Adipocyte (in vitro differentiated cells): ENCODE measurements around the gene ZFPM1.
"Not testable (repeated sequence)": the region's sequence is repeated elsewhere in the genome, so short reads cannot be mapped to it uniquely, and the experiment has no call there.

Source experiments
- DNase-seq: peaks from one replicate; pipeline ENCODE4 v3.0.0-alpha.2; 2015; ENCODE audit warnings: low read depth
- H3K27me3 ChIP-seq: replicated peaks from 2 replicates; pipeline ENCODE4 v1.7.0; 2013; ENCODE audit warnings: mild to moderate bottlenecking, low read length, moderate library complexity; ENCODE audit not compliant: control insufficient read depth, insufficient read depth
- H3K36me3 ChIP-seq: 2 replicates; pipeline ENCODE4 v1.7.0; 2013; ENCODE audit warnings: low read length, mild to moderate bottlenecking, moderate library complexity; ENCODE audit not compliant: control insufficient read depth, insufficient read depth, severe bottlenecking
- H3K4me1 ChIP-seq: 2 replicates; pipeline ENCODE4 v1.7.0; 2013; ENCODE audit warnings: mild to moderate bottlenecking, low read length, moderate library complexity; ENCODE audit not compliant: control insufficient read depth, insufficient read depth
- H3K4me3 ChIP-seq: 2 replicates; pipeline ENCODE4 v1.7.0; 2013; ENCODE audit warnings: mild to moderate bottlenecking, low read length, moderate library complexity
- H3K9ac ChIP-seq: 2 replicates; pipeline ENCODE4 v1.7.0; 2013; ENCODE audit warnings: mild to moderate bottlenecking, low read length, moderate library complexity
- H3K9me3 ChIP-seq: 2 replicates; pipeline ENCODE4 v1.7.0; 2013; ENCODE audit warnings: mild to moderate bottlenecking, low read length, moderate library complexity; ENCODE audit not compliant: control insufficient read depth

The ZFPM1 gene

DNA sequence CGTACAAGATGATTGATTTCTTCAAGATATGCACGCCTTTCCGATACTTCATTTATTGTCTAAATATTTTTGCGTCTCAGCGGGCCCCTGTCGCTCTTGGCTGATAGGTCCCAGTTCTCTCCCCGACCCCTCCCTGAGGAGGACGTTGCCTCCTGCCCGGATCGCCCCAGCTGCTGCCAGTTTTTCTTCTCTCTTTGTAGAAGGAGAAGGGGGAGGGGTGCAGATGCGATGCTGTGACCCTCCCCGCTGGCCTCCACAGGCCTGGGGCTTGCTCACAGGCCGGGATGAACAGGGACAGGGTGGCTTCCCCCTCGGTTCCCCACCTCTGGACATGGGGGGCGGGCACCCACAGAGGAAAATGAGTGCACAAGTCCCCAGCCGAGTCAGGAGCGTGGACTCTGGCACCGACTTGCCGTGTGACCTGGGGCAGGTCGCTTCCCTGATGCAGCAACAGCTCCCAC, 63.6 kb downstream of the ZFPM1 start:
- no peaks in the 10 kb centered on the region for H3K27me3 ChIP-seq
- DNase-seq, result no peak
- no peak overlapping the region for H3K4me3 ChIP-seq
- no peaks in the 10 kb centered on the region for H3K9me3 ChIP-seq
- no peak overlapping the region for H3K9ac ChIP-seq
- H3K36me3 ChIP-seq, result no peaks in the 10 kb centered on the region
- no peaks in the 10 kb centered on the region for H3K4me1 ChIP-seq

- H3K4me3 ChIP-seq, H3K9ac ChIP-seq, H3K36me3 ChIP-seq: not testable (repeated sequence)
Measured at GRCh38 chr16:88517208-88517774, 64.2 kb downstream of the ZFPM1 start.

GRCh38 chr16:88518411-88519111, 65.5 kb downstream of the ZFPM1 start:
- H3K9me3 ChIP-seq, H3K9ac ChIP-seq, H3K4me3 ChIP-seq, H3K36me3 ChIP-seq, DNase-seq, H3K4me1 ChIP-seq, H3K27me3 ChIP-seq: not testable (repeated sequence)

More at GRCh38 chr16:88517208-88517774, 64.2 kb downstream of the ZFPM1 start:
- not testable (repeated sequence) for DNase-seq, H3K27me3 ChIP-seq, H3K9me3 ChIP-seq, H3K4me1 ChIP-seq

- H3K36me3 ChIP-seq, result no peaks in the 10 kb centered on the region
- DNase-seq, result no peak
- no peak overlapping the region for H3K4me3 ChIP-seq
- H3K4me1 ChIP-seq, result no peaks in the 10 kb centered on the region
- no peaks in the 10 kb centered on the region for H3K9me3 ChIP-seq
- H3K9ac ChIP-seq, result no peak overlapping the region
- H3K27me3 ChIP-seq, result no peaks in the 10 kb centered on the region
Measured at GRCh38 chr16:88519240-88519639, 66.2 kb downstream of the ZFPM1 start.

GRCh38 chr16:88519938-88520653, 67.0 kb downstream of the ZFPM1 start:
- H3K4me3 ChIP-seq, result no peak overlapping the region
- no peaks in the 10 kb centered on the region for H3K36me3 ChIP-seq
- H3K27me3 ChIP-seq, result no peaks in the 10 kb centered on the region
- no peak overlapping the region for H3K9ac ChIP-seq
- no peak for DNase-seq
- H3K9me3 ChIP-seq, result no peaks in the 10 kb centered on the region
- no peaks in the 10 kb centered on the region for H3K4me1 ChIP-seq

DNA sequence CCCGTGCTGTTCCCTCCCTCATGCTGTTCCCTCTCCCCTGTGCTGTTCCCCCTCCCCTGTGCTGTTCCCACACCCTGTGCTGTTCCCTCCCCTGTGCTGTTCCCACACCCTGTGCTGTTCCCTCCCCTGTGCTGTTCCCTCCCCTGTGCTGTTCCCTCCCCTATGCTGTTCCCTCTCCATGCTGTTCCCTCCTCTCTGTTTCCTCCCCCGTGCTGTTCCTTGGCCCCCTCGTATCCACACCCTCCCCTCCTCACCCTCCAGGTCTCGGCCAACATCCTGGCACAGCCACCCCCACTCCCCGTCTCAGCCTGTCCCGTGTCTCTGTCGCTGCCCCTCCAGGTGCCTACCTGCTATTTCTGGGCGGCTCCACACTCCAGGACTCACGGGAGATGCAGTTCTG, 68.6 kb downstream of the ZFPM1 start:
- Histone ChIP-seq H3K4me1 (no peaks in the 10 kb centered on the region), H3K4me3 (no peak overlapping the region), H3K9me3 (no peaks in the 10 kb centered on the region), H3K9ac (no peak overlapping the region), H3K27me3 (no peaks in the 10 kb centered on the region), H3K36me3 (no peaks in the 10 kb centered on the region)
- no peak for DNase-seq

- H3K9ac ChIP-seq, result no peak overlapping the region
- H3K27me3 ChIP-seq, result no peaks in the 10 kb centered on the region
- H3K9me3 ChIP-seq, result no peaks in the 10 kb centered on the region
- H3K36me3 ChIP-seq, result no peaks in the 10 kb centered on the region
- DNase-seq, result no peak
- H3K4me3 ChIP-seq, result no peak overlapping the region
- H3K4me1 ChIP-seq, result no peaks in the 10 kb centered on the region
Measured at GRCh38 chr16:88522276-88522949, 69.3 kb downstream of the ZFPM1 start.

DNA sequence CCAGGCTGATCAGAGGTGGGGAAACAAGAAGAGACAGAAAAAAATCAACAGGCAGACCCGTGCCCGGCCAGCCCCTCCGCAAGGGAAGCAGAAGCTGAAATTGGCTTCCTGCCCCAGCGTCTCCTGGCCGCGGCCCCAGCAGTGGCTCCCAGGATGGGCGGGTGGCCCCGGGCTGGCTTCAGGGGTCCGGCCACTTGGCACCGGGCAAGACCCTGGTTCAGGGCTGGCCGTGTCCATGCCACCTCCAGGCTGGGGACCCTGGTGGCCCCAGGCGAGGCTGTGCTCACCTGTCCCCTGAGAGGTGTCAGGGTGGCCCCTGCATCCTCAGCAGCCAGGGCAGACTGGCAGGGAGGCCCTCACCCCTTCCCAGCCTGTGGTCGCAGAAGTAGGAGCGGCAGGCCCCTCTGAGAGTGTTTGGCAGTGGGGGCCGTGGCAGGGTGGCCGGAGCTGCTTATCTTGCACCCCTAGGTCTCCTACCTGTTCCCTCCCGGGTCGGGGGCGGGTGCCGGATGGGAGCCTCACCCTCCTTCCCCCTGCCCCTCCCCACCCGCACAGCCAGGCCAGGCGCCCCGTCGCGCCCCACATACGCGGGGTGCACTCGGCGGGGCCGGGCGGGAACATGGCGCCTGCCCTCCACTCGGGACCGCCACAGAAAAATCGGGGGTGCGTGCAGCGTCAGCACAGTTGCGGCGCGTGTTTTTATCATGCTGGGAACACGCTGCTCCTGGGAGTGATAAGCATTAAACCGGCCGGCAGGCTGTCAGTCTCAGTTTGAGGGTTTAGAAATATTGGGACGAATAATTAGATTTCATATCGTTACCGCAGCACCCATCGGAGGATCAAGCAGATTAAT, 70.5 kb downstream of the ZFPM1 start:
- no peaks in the 10 kb centered on the region for H3K27me3 ChIP-seq
- H3K9me3 ChIP-seq, result no peaks in the 10 kb centered on the region
- H3K9ac ChIP-seq, result no peak overlapping the region
- no peak for DNase-seq
- H3K4me3 ChIP-seq, result no peak overlapping the region
- no peaks in the 10 kb centered on the region for H3K36me3 ChIP-seq
- no peaks in the 10 kb centered on the region for H3K4me1 ChIP-seq

DNA sequence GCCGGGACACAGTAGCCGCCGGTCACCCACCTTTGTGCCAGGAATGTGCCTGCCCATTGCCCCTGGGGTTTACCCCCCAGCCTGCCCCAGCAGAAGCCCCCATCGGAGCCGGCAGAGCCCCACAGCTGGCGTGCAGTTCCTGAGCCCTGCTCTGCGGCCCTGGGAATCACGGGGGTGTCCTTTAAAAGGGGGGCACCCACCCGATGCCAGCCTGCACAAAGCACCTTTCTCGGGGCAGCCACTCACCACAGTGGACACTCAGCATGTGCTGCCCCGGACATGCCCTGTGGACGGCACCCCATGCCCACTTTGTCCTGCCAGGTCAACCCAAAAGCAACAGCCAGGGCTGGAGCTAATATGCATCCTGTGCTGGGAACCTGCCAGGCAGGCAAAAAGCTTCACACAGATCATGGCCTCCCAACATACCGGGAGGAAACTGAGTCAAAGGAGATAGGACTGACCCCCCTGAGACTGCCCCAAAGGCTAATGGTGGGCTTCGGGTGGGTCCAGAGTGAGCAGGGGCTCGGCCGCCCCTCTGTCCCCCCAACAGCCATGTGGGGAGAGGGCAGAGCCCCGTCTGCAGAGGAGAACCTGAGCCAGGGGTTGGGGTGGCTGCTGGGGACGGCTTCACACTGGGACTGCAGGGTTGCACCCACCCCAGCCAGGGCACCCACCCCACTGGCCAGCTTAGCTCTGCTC, 71.3 kb downstream of the ZFPM1 start:
- no peak for DNase-seq
- H3K27me3 ChIP-seq, result no peaks in the 10 kb centered on the region

GRCh38 chr16:88524973-88525662, 72.0 kb downstream of the ZFPM1 start:
- no peaks in the 10 kb centered on the region for H3K9me3 ChIP-seq
- no peaks in the 10 kb centered on the region for H3K27me3 ChIP-seq
- H3K36me3 ChIP-seq, result no peaks in the 10 kb centered on the region
- no peak overlapping the region for H3K9ac ChIP-seq
- DNase-seq, result no peak
- no peak overlapping the region for H3K4me3 ChIP-seq
- H3K4me1 ChIP-seq, result no peaks in the 10 kb centered on the region

More for the DNA sequence above, 71.3 kb downstream of the ZFPM1 start:
- H3K9me3 ChIP-seq, result no peaks in the 10 kb centered on the region
- no peak overlapping the region for H3K4me3 ChIP-seq
- H3K4me1 ChIP-seq, result no peaks in the 10 kb centered on the region
- no peaks in the 10 kb centered on the region for H3K36me3 ChIP-seq
- H3K9ac ChIP-seq, result no peak overlapping the region
